Measurements from ENCODE around the gene BICC1.

DNA sequence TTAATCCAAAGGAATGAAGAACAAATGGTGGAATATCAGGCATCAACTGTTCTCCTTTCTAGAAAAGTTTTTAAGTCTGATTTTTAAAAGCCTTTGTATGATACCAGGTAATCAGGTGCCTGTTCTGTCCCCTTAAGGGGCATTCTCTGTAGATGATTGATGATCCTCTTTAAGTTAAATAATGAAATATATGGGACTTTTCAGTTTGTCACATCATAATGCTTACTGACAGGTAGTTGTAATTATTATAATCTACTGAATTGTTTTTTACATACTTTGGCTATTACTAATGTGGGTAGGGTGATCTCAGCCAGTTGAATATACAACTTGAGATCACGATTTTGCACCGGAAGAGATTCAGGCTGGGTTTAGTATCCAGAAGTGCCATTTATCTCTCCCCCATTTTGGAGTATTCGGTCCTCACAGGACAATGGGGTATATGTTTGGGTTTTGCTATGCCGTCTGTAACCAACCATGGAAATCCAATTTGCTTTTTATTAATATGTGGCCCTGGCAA lies 330.2 kb downstream of the BICC1 start:
- TF ChIP-seq, protein P1, sequence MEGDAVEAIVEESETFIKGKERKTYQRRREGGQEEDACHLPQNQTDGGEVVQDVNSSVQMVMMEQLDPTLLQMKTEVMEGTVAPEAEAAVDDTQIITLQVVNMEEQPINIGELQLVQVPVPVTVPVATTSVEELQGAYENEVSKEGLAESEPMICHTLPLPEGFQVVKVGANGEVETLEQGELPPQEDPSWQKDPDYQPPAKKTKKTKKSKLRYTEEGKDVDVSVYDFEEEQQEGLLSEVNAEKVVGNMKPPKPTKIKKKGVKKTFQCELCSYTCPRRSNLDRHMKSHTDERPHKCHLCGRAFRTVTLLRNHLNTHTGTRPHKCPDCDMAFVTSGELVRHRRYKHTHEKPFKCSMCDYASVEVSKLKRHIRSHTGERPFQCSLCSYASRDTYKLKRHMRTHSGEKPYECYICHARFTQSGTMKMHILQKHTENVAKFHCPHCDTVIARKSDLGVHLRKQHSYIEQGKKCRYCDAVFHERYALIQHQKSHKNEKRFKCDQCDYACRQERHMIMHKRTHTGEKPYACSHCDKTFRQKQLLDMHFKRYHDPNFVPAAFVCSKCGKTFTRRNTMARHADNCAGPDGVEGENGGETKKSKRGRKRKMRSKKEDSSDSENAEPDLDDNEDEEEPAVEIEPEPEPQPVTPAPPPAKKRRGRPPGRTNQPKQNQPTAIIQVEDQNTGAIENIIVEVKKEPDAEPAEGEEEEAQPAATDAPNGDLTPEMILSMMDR (IDR thresholded peaks at IDR 0.05; ENCODE audit: poor library complexity) = no peak
- no peak for TF ChIP-seq EZH2 (IDR thresholded peaks at IDR 0.05; ENCODE audit: borderline replicate concordance)
- no peak for TF ChIP-seq EZH2phosphoT487 (IDR thresholded peaks at IDR 0.05; ENCODE audit: low read depth, severe bottlenecking, unreplicated experiment)
